Liver (tissue), 9 donors: ENCODE data around the gene CNTN5. TPM values are rescaled to one million over a fixed set of nuclear protein-coding genes. Genes with fewer than 3 reads are reported as not detected.

Experiments
- DNase-seq: peaks from one replicate; pipeline ENCODE4 v3.0.0-alpha.2; 2017; ENCODE audit warnings: low spot score
- H3K27ac ChIP-seq, 2 donors: one replicate each; pipeline ENCODE4 v1.7.0; 2013; ENCODE audit warnings: inconsistent platforms in 2 of 2, low read length in 2 of 2, control low read depth in 1 of 2, low read depth in 1 of 2, mild to moderate bottlenecking in 1 of 2
- H3K27me3 ChIP-seq, 4 donors: one replicate each; pipeline versions ENCODE4 v1.6.1 to v1.7.0; 2013; ENCODE audit warnings: low read length in 3 of 4, inconsistent platforms in 1 of 4, mild to moderate bottlenecking in 1 of 4, moderate library complexity in 1 of 4; ENCODE audit not compliant: control insufficient read depth in 4 of 4, insufficient read depth in 4 of 4
- H3K36me3 ChIP-seq, 4 donors: one replicate each; pipeline versions ENCODE4 v1.6.1 to v1.7.0; 2013; ENCODE audit warnings: low read length in 3 of 4, mild to moderate bottlenecking in 3 of 4, low read depth in 1 of 4, moderate library complexity in 1 of 4; ENCODE audit not compliant: control insufficient read depth in 4 of 4, insufficient read depth in 3 of 4
- H3K4me1 ChIP-seq, 4 donors: one replicate each; pipeline versions ENCODE4 v1.6.1 to v1.7.0; 2013; ENCODE audit warnings: low read length in 3 of 4, mild to moderate bottlenecking in 3 of 4, moderate library complexity in 1 of 4; ENCODE audit not compliant: control insufficient read depth in 4 of 4, insufficient read depth in 4 of 4
- H3K4me3 ChIP-seq, 3 donors: one replicate each; pipeline versions ENCODE4 v1.6.1 to v1.7.0; 2013; ENCODE audit warnings: low read length in 3 of 3, control low read depth in 1 of 3, low read depth in 1 of 3, mild to moderate bottlenecking in 1 of 3
- H3K9ac ChIP-seq, 2 donors: one replicate each; pipeline ENCODE4 v1.7.0; 2013; ENCODE audit warnings: low read length in 2 of 2, mild to moderate bottlenecking in 2 of 2, moderate library complexity in 2 of 2, control low read depth in 1 of 2, low read depth in 1 of 2
- H3K9me3 ChIP-seq, 4 donors: one replicate each; pipeline versions ENCODE4 v1.6.1 to v1.7.0; 2013; ENCODE audit warnings: low read length in 3 of 4; ENCODE audit not compliant: control insufficient read depth in 4 of 4
- ATF3 ChIP-seq: IDR thresholded peaks from 2 replicates; pipeline ENCODE4 v1.6.1; 2016; ENCODE audit warnings: antibody characterized with exemption
- CTCF ChIP-seq: fragments of 150-350 bp; IDR thresholded peaks from 2 replicates; pipeline ENCODE4 v1.5.1; 2017; ENCODE audit warnings: improper control_type of control experiment, low read depth, low read length; ENCODE audit not compliant: missing input control
- FOXA1 ChIP-seq: IDR thresholded peaks from 2 replicates; pipeline ENCODE4 v1.6.1; 2016; ENCODE audit warnings: antibody characterized with exemption
- FOXA2 ChIP-seq: IDR thresholded peaks from 2 replicates; pipeline ENCODE4 v1.6.1; 2016; ENCODE audit warnings: antibody characterized with exemption
- GABPA ChIP-seq, 2 donors: IDR thresholded peaks in 1 of 2; conservative IDR thresholded peaks in 1 of 2; 2 replicates each; pipeline ENCODE4 v1.6.1; 2016; ENCODE audit warnings: antibody characterized with exemption in 2 of 2, mild to moderate bottlenecking in 1 of 2, moderate library complexity in 1 of 2
- HNF4A ChIP-seq, 2 donors: conservative IDR thresholded peaks; 2 replicates each; pipeline ENCODE4 v1.6.1; 2016; ENCODE audit warnings: antibody characterized with exemption in 2 of 2, mild to moderate bottlenecking in 2 of 2
- HNF4G ChIP-seq: IDR thresholded peaks from 2 replicates; pipeline ENCODE4 v1.6.1; 2016; ENCODE audit warnings: antibody characterized with exemption
- JUND ChIP-seq, 2 donors: IDR thresholded peaks; 2 replicates each; pipeline ENCODE4 v1.6.1; 2016; ENCODE audit warnings: antibody characterized with exemption in 2 of 2
- MAX ChIP-seq: IDR thresholded peaks from 2 replicates; pipeline ENCODE4 v1.6.1; 2016; ENCODE audit warnings: antibody characterized with exemption
- NR2F2 ChIP-seq: IDR thresholded peaks from 2 replicates; pipeline ENCODE4 v1.6.1; 2016; ENCODE audit warnings: antibody characterized with exemption
- RAD21 ChIP-seq, 2 donors: IDR thresholded peaks; 2 replicates each; pipeline ENCODE4 v1.6.1; 2016; ENCODE audit warnings: antibody characterized with exemption in 2 of 2, mild to moderate bottlenecking in 2 of 2
- REST ChIP-seq: IDR thresholded peaks from 2 replicates; pipeline ENCODE4 v1.6.1; 2016; ENCODE audit warnings: antibody characterized with exemption, mild to moderate bottlenecking
- RXRA ChIP-seq, 2 donors: IDR thresholded peaks; 2 replicates each; pipeline ENCODE4 v1.6.1; 2017 to 2018; ENCODE audit warnings: antibody characterized with exemption in 2 of 2, mild to moderate bottlenecking in 1 of 2
- SP1 ChIP-seq: IDR thresholded peaks from 2 replicates; pipeline ENCODE4 v1.6.1; 2018; ENCODE audit warnings: antibody characterized with exemption, mild to moderate bottlenecking
- YY1 ChIP-seq: IDR thresholded peaks from 2 replicates; pipeline ENCODE4 v1.6.1; 2016; ENCODE audit warnings: antibody characterized with exemption, mild to moderate bottlenecking
- ZBTB33 ChIP-seq: IDR thresholded peaks from 2 replicates; pipeline ENCODE4 v1.6.1; 2016; ENCODE audit warnings: antibody characterized with exemption
- WGBS: extraction: QIAGEN DNeasy Blood & Tissue Kit; methylation state at CpG from one replicate; pipeline ENCODE4 v1.1.7; 2013; 5-methylcytosine and 5-hydroxymethylcytosine counted together
- polyA plus RNA-seq, 2 donors: library from polyadenylated mRNA; stranded (reverse) in 1 of 2; unstranded in 1 of 2; fragments of 200-250 nt in 1 of 2; fragments of >200 nt in 1 of 2; fragmentation: Nextera tagmentation in 1 of 2; extraction: Ambion mirVana in 1 of 2; gene quantifications; one replicate each; pipeline versions ENCODE4 v1.2.1 to v1.2.3, GENCODE V29; 2013 to 2015
- total RNA-seq, 2 donors: library from RNA; depleted of rRNA; stranded (reverse); fragments of >200 nt; gene quantifications; one replicate each; pipeline ENCODE4 v1.2.3, GENCODE V29; 2014
- donor health status: healthy.
- donor health status: healthy.
- donor health status: healthy.
- donor health status: healthy.
- donor health status: healthy.

The CNTN5 gene
- total and polyA plus RNA-seq, 4 donors, result 0.01 to 0.08 (median 0.04) TPM

GRCh38 chr11:99567334-99567956, 546.7 kb downstream of the CNTN5 start:
- no peak for TF ChIP-seq MAX
- no peak for TF ChIP-seq REST
- no peak for TF ChIP-seq CTCF
- TF ChIP-seq NR2F2, result no peak
- TF ChIP-seq ATF3, result no peak
- TF ChIP-seq FOXA1, result no peak
- TF ChIP-seq HNF4A (conservative IDR thresholded peaks at IDR 0.05), result no peak
- no peak for TF ChIP-seq GABPA (IDR thresholded peaks at IDR 0.05 in 1 of 2, conservative IDR thresholded peaks at IDR 0.05 in 1 of 2)
- TF ChIP-seq SP1, result no peak
- H3K27me3 ChIP-seq, result no peaks in the 10 kb centered on the region
- no peak for DNase-seq
- no peak overlapping the region for H3K27ac ChIP-seq
- no peaks in the 10 kb centered on the region for H3K4me1 ChIP-seq
- H3K36me3 ChIP-seq, result no peaks in the 10 kb centered on the region
- 70% methylated on average over 4 of the region's 4 CpGs for WGBS
- H3K9me3 ChIP-seq, result no peaks in the 10 kb centered on the region
- no peak overlapping the region for H3K4me3 ChIP-seq
- no peak overlapping the region for H3K9ac ChIP-seq

- Histone ChIP-seq H3K27me3 (no peaks in the 10 kb centered on the region), H3K4me1 (no peaks in the 10 kb centered on the region), H3K9ac (no peak overlapping the region), H3K4me3 (no peak overlapping the region), H3K9me3 (no peaks in the 10 kb centered on the region), H3K27ac (no peak overlapping the region), H3K36me3 (no peaks in the 10 kb centered on the region)
- 18% methylated on average over 1 of the region's 1 CpG for WGBS
- DNase-seq, result no peak
- TF ChIP-seq MAX (no peak), YY1 (no peak), HNF4G (no peak), RXRA (IDR thresholded peaks at IDR 0.05) (no peak), HNF4A (conservative IDR thresholded peaks at IDR 0.05) (no peak), RAD21 (IDR thresholded peaks at IDR 0.05) (no peak), CTCF (no peak), JUND (IDR thresholded peaks at IDR 0.05) (no peak), SP1 (no peak), GABPA (IDR thresholded peaks at IDR 0.05 in 1 of 2, conservative IDR thresholded peaks at IDR 0.05 in 1 of 2) (no peak), FOXA1 (no peak), FOXA2 (no peak), ZBTB33 (no peak)
Measured at GRCh38 chr11:99568808-99569207, 548.1 kb downstream of the CNTN5 start.
